NCI-H2227 treated with DMSO at 0.1 percent for 48 hours (cell line): ENCODE results near the gene DAPK3.
"Not testable (repeated sequence)": the region's sequence is repeated elsewhere in the genome, so short reads cannot be mapped to it uniquely, and the experiment has no call there.

Experiments used
- DNase-seq: peaks from one replicate; lab custom pipeline; 2025; lab: John Stamatoyannopoulos, UW

DAPK3 gene

GRCh38 chr19:4005436-4005835 lies 34.5 kb upstream of the DAPK3 start:
- DNase-seq, result not testable (repeated sequence)

- not testable (repeated sequence) for DNase-seq
Measured at GRCh38 chr19:4000798-4001197, 29.9 kb upstream of the DAPK3 start.

GRCh38 chr19:3998667-3999412 lies 27.9 kb upstream of the DAPK3 start:
- DNase-seq, result not testable (repeated sequence)

- DNase-seq, result no peak
Measured at GRCh38 chr19:3995607-3996006, 24.7 kb upstream of the DAPK3 start.

- no peak for DNase-seq
Measured at GRCh38 chr19:3990815-3991117, 19.9 kb upstream of the DAPK3 start.

- peak; percentile 85 for DNase-seq
Measured at GRCh38 chr19:3987619-3988371, 16.9 kb upstream of the DAPK3 start.

- peak; percentile 72 for DNase-seq
Measured at GRCh38 chr19:3986260-3987041, 15.6 kb upstream of the DAPK3 start.

- DNase-seq, result no peak
Measured at GRCh38 chr19:3985643-3986259, 14.9 kb upstream of the DAPK3 start.

GRCh38 chr19:3984908-3985642 lies 14.2 kb upstream of the DAPK3 start, which contains the start of gene EEF2:
Gene EEF2, minus strand, starts transcription at chr19:3985463. Its CDS starts 83 bp downstream, at chr19:3985380.
- DNase-seq, result peak; percentile 82

- DNase-seq, result no peak
Measured at GRCh38 chr19:3984584-3984907, 13.6 kb upstream of the DAPK3 start.

GRCh38 chr19:3983936-3984583 lies 13.2 kb upstream of the DAPK3 start:
- no peak for DNase-seq

- no peak for DNase-seq
Measured at GRCh38 chr19:3983542-3983914, 12.6 kb upstream of the DAPK3 start.

GRCh38 chr19:3982701-3983541 lies 12.0 kb upstream of the DAPK3 start:
- no peak for DNase-seq

GRCh38 chr19:3981736-3982681 lies 11.1 kb upstream of the DAPK3 start:
- DNase-seq, result no peak

GRCh38 chr19:3981373-3981735 lies 10.5 kb upstream of the DAPK3 start:
- DNase-seq, result no peak

GRCh38 chr19:3980353-3981251 lies 9.7 kb upstream of the DAPK3 start:
- DNase-seq, result no peak

GRCh38 chr19:3979674-3980352 lies 8.9 kb upstream of the DAPK3 start:
- no peak for DNase-seq

- DNase-seq, result no peak
Measured at GRCh38 chr19:3979289-3979673, 8.4 kb upstream of the DAPK3 start.
